Stomach (tissue), 4 donors: ENCODE measurements around the gene GJA3.

Source experiments
- POLR2A ChIP-seq, 4 donors: fragments of 450-650 bp; IDR thresholded peaks; one replicate each; pipeline ENCODE4 v1.6.1; 2016; ENCODE audit warnings: antibody characterized with exemption in 4 of 4, control low read depth in 2 of 4, mild to moderate bottlenecking in 1 of 4, moderate library complexity in 1 of 4
- POLR2AphosphoS5 ChIP-seq, 3 donors: sonication (generic); formaldehyde crosslinking; IDR thresholded peaks; one replicate each; pipeline ENCODE4 v1.6.1; 2016; ENCODE audit warnings: antibody characterized with exemption in 3 of 3
- TF ChIP-seq, protein P1 (sequence below), 7 experiments: fragments of 450-650 bp in 4 of 7; fragments of 200-600 bp in 3 of 7; sonication (generic) in 3 of 7; IDR thresholded peaks; one replicate each; pipeline ENCODE4 v1.5.1; 2016 to 2019; ENCODE audit warnings: antibody characterized with exemption in 7 of 7, control low read depth in 2 of 7, mild to moderate bottlenecking in 1 of 7

DNA sequence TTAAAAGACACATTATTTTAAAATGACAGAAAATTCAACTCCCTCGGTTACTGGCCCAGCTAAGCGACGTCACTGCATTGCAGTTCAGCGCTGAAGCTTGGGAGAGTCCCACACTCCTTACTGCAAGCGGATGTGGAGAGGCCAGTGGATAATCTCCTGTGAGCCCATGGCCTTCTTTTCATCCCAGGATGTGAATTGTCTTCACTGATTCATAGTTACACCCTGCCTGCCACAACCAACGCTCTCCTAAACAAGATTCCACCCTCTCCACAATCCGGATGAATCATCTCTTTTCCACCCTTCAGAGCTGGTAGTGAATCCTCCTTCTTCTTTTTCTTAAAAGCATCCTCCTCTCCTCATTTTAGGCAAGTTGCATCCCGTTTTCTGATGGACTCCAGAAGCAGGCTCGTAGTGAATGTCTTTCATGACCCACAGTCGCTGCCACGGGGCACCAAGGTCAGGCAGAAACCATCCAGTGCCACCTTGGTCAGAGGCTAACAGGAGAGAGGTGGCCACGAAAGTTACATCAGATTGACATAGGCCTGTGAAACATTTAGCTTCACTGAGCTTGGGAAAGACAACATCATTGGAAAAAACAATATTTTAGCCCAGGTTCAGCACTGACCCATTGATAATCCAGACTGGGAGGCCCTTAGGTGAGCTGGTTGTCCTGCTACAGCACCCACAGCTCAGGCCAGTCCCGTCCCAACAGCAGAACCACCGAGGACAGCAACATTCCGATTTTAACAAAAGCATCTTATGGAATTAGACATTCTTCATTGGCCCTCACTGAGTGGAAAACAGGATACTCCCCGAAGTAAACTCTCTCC, 29.8 kb upstream of the GJA3 start:
- no peak for TF ChIP-seq POLR2A (IDR thresholded peaks at IDR 0.05)
- TF ChIP-seq, protein P1, sequence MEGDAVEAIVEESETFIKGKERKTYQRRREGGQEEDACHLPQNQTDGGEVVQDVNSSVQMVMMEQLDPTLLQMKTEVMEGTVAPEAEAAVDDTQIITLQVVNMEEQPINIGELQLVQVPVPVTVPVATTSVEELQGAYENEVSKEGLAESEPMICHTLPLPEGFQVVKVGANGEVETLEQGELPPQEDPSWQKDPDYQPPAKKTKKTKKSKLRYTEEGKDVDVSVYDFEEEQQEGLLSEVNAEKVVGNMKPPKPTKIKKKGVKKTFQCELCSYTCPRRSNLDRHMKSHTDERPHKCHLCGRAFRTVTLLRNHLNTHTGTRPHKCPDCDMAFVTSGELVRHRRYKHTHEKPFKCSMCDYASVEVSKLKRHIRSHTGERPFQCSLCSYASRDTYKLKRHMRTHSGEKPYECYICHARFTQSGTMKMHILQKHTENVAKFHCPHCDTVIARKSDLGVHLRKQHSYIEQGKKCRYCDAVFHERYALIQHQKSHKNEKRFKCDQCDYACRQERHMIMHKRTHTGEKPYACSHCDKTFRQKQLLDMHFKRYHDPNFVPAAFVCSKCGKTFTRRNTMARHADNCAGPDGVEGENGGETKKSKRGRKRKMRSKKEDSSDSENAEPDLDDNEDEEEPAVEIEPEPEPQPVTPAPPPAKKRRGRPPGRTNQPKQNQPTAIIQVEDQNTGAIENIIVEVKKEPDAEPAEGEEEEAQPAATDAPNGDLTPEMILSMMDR (IDR thresholded peaks at IDR 0.05), result no peak
- TF ChIP-seq POLR2AphosphoS5 (IDR thresholded peaks at IDR 0.05), result no peak
